ENCODE data around the gene CELF1. TPM values are rescaled to one million over a fixed set of nuclear protein-coding genes. Genes with fewer than 3 reads are reported as not detected.

CELF1 gene
- total RNA-seq, 2 donors from 2014 or later, result 105 to 128 TPM

GRCh38 chr11:47495011-47495855, 57.7 kb downstream of the CELF1 start:
- ATAC-seq, result no peak
- no peaks in the 10 kb centered on the region for H3K9me3 Mint-ChIP-seq
- no peak for DNase-seq (ENCODE audit: low spot score in 2 of 2)
- H3K27ac Mint-ChIP-seq, result no peak overlapping the region
- no peaks in the 10 kb centered on the region for H3K36me3 Mint-ChIP-seq

GRCh38 chr11:47489395-47489755, 63.6 kb downstream of the CELF1 start:
- DNase-seq (ENCODE audit: low spot score in 2 of 2) (no peak), ATAC-seq (no peak)
- Mint-ChIP-seq H3K9me3 (no peaks in the 10 kb centered on the region), H3K36me3 (peaks cover 0 to 2% of the 10 kb centered on the region in 2 donors), H3K27ac (no peak overlapping the region)

- DNase-seq (ENCODE audit: low spot score in 2 of 2) (no peak), ATAC-seq (no peak)
- Mint-ChIP-seq H3K27ac (peak overlapping the region; percentile 70 to 78), H3K9me3 (no peaks in the 10 kb centered on the region), H3K36me3 (peaks cover 0 to 7% of the 10 kb centered on the region in 2 donors)
Measured at GRCh38 chr11:47488674-47489394, 64.1 kb downstream of the CELF1 start.

- Mint-ChIP-seq H3K27ac (peak overlapping the region; percentile 39 to 78), H3K36me3 (peaks cover 5 to 12% of the 10 kb centered on the region in 2 donors), H3K9me3 (no peaks in the 10 kb centered on the region)
- ATAC-seq (no peak), DNase-seq (ENCODE audit: low spot score in 2 of 2) (no peak)
Measured at GRCh38 chr11:47488111-47488510, 64.8 kb downstream of the CELF1 start.

GRCh38 chr11:47487421-47487820, 65.5 kb downstream of the CELF1 start:
- H3K36me3 Mint-ChIP-seq, result peaks cover 5 to 12% of the 10 kb centered on the region in 2 donors
- DNase-seq (ENCODE audit: low spot score in 2 of 2) (no peak), ATAC-seq (peak; percentile 38 to 57)
- peak overlapping the region; percentile 60 to 78 for H3K27ac Mint-ChIP-seq
- no peaks in the 10 kb centered on the region for H3K9me3 Mint-ChIP-seq

GRCh38 chr11:47485107-47485506, 67.8 kb downstream of the CELF1 start:
- DNase-seq (ENCODE audit: low spot score in 2 of 2) (no peak), ATAC-seq (no peak)
- Mint-ChIP-seq H3K9me3 (no peaks in the 10 kb centered on the region), H3K27ac (peak overlapping the region in 1 of 2 donors; percentile 55), H3K36me3 (peaks cover 5 to 18% of the 10 kb centered on the region in 2 donors)

GRCh38 chr11:47483457-47483856, 69.5 kb downstream of the CELF1 start:
- no peaks in the 10 kb centered on the region for H3K9me3 Mint-ChIP-seq
- peak overlapping the region; percentile 21 to 85 for H3K27ac Mint-ChIP-seq
- DNase-seq (ENCODE audit: low spot score in 2 of 2) (no peak), ATAC-seq (no peak)
- H3K36me3 Mint-ChIP-seq, result peaks cover 9 to 21% of the 10 kb centered on the region in 2 donors

GRCh38 chr11:47480762-47481161, 72.2 kb downstream of the CELF1 start:
- peaks cover 18 to 33% of the 10 kb centered on the region in 2 donors for H3K36me3 Mint-ChIP-seq
- peak overlapping the region in 1 of 2 donors; percentile 29 for H3K27ac Mint-ChIP-seq

GRCh38 chr11:47478651-47479329, 74.1 kb downstream of the CELF1 start:
- H3K36me3 Mint-ChIP-seq, result peaks cover 25 to 32% of the 10 kb centered on the region in 2 donors
- peak overlapping the region in 1 of 2 donors; percentile 94 for H3K27ac Mint-ChIP-seq
- DNase-seq (ENCODE audit: low spot score in 2 of 2) (no peak), ATAC-seq (no peak)
- H3K9me3 Mint-ChIP-seq, result no peaks in the 10 kb centered on the region

More at GRCh38 chr11:47480762-47481161, 72.2 kb downstream of the CELF1 start:
- DNase-seq (ENCODE audit: low spot score in 2 of 2) (no peak), ATAC-seq (no peak)
- no peaks in the 10 kb centered on the region for H3K9me3 Mint-ChIP-seq

- DNase-seq (ENCODE audit: low spot score in 2 of 2) (no peak), ATAC-seq (no peak)
- H3K9me3 Mint-ChIP-seq, result no peaks in the 10 kb centered on the region
- H3K27ac Mint-ChIP-seq, result peak overlapping the region; percentile 71 to 94
- H3K36me3 Mint-ChIP-seq, result peaks cover 27% of the 10 kb centered on the region in 2 donors
Measured at GRCh38 chr11:47477753-47478152, 75.2 kb downstream of the CELF1 start.

GRCh38 chr11:47477323-47477722, 75.6 kb downstream of the CELF1 start:
- Mint-ChIP-seq H3K27ac (peak overlapping the region; percentile 71 to 94), H3K9me3 (no peaks in the 10 kb centered on the region), H3K36me3 (peaks cover 27% of the 10 kb centered on the region in 2 donors)
- peak; percentile 89 to 94 for ATAC-seq
- no peak for DNase-seq (ENCODE audit: low spot score in 2 of 2)

- Mint-ChIP-seq H3K36me3 (peaks cover 6 to 18% of the 10 kb centered on the region in 2 donors), H3K27ac (peak overlapping the region in 1 of 2 donors; percentile 27), H3K9me3 (no peaks in the 10 kb centered on the region)
- DNase-seq (ENCODE audit: low spot score in 2 of 2), result no peak
- no peak for ATAC-seq
Measured at GRCh38 chr11:47470671-47471070, 82.3 kb downstream of the CELF1 start.

GRCh38 chr11:47469361-47470179, 83.4 kb downstream of the CELF1 start:
- peaks cover 6 to 10% of the 10 kb centered on the region in 2 donors for H3K36me3 Mint-ChIP-seq
- ATAC-seq (no peak), DNase-seq (ENCODE audit: low spot score in 2 of 2) (no peak)
- H3K27ac Mint-ChIP-seq, result peak overlapping the region; percentile 17 to 70
- H3K9me3 Mint-ChIP-seq, result no peaks in the 10 kb centered on the region

GRCh38 chr11:47468598-47469214, 84.2 kb downstream of the CELF1 start:
- ATAC-seq (no peak), DNase-seq (ENCODE audit: low spot score in 2 of 2) (no peak)
- H3K27ac Mint-ChIP-seq, result peak overlapping the region; percentile 17 to 81
- no peaks in the 10 kb centered on the region for H3K9me3 Mint-ChIP-seq
- H3K36me3 Mint-ChIP-seq, result peaks cover 4 to 6% of the 10 kb centered on the region in 2 donors

GRCh38 chr11:47467357-47467756, 85.6 kb downstream of the CELF1 start:
- DNase-seq (ENCODE audit: low spot score in 2 of 2), result peak in 1 of 2 donors; percentile 28

More at GRCh38 chr11:47467357-47467756, 85.6 kb downstream of the CELF1 start:
- H3K36me3 Mint-ChIP-seq, result peaks cover 0 to 4% of the 10 kb centered on the region in 2 donors
- H3K27ac Mint-ChIP-seq, result peak overlapping the region; percentile 44 to 78
- no peak for ATAC-seq
- no peaks in the 10 kb centered on the region for H3K9me3 Mint-ChIP-seq
